WTC11 (cell line): ENCODE data around the gene SLC30A3. TPM values are rescaled to one million over a fixed set of nuclear protein-coding genes. Genes with fewer than 3 reads are reported as not detected.

ENCODE experiments used
- ATAC-seq: fragments of 200-7000 bp; cut with Tn5 transposase; 2 replicates; pipeline ENCODE4 v1.10.0; 2021; ENCODE audit warnings: mild to moderate bottlenecking, moderate library complexity
- CTCF ChIA-PET: fragments of 300-600 bp; sonication (Branson Sonifier 250); formaldehyde crosslinking; loops from one replicate; lab custom pipeline; 2021; ENCODE audit warnings: antibody characterized with exemption; lab: Charles Lee
- POLR2A ChIA-PET: fragments of 350-600 bp; sonication (Branson Sonifier 250); formaldehyde crosslinking; loops from one replicate; lab custom pipeline; 2021; ENCODE audit warnings: antibody characterized with exemption; lab: Charles Lee
- DNase-seq: peaks from one replicate; pipeline ENCODE4 v3.0.0; 2021; ENCODE audit warnings: low spot score
- H3K27ac Mint-ChIP-seq: 2 replicates; pipeline ENCODE4 v1.8.0; 2021; ENCODE audit warnings: mixed read lengths
- H3K27me3 Mint-ChIP-seq: 2 replicates; pipeline ENCODE4 v1.8.0; 2021; ENCODE audit warnings: low read depth, mild to moderate bottlenecking, moderate library complexity, mixed read lengths
- H3K36me3 Mint-ChIP-seq: 2 replicates; pipeline ENCODE4 v1.8.0; 2021; ENCODE audit warnings: mixed read lengths
- H3K4me1 Mint-ChIP-seq: 2 replicates; pipeline ENCODE4 v1.8.0; 2022; ENCODE audit warnings: mixed read lengths
- H3K4me3 Mint-ChIP-seq: 2 replicates; pipeline ENCODE4 v1.8.0; 2021; ENCODE audit warnings: mild to moderate bottlenecking, moderate library complexity, mixed read lengths
- H3K9me3 Mint-ChIP-seq: 2 replicates; pipeline ENCODE4 v1.8.0; 2021; ENCODE audit warnings: mixed read lengths
- ARID4B ChIP-seq: sonication (generic); formaldehyde crosslinking; IDR thresholded peaks from 2 replicates; pipeline ENCODE4 v1.8.0; 2023; ENCODE audit warnings: missing genetic modification reagents, mild to moderate bottlenecking, borderline replicate concordance
- CREB1 ChIP-seq: sonication (generic); formaldehyde crosslinking; IDR thresholded peaks from 2 replicates; pipeline ENCODE4 v1.8.0; 2023; ENCODE audit warnings: mild to moderate bottlenecking, missing genetic modification reagents
- ELF4 ChIP-seq: sonication (generic); formaldehyde crosslinking; IDR thresholded peaks from 2 replicates; pipeline ENCODE4 v1.8.1; 2022; ENCODE audit warnings: low read depth, mild to moderate bottlenecking, moderate library complexity, missing genetic modification reagents
- MAX ChIP-seq: sonication (generic); formaldehyde crosslinking; IDR thresholded peaks from 2 replicates; pipeline ENCODE4 v1.8.0; 2022; ENCODE audit warnings: mild to moderate bottlenecking, missing genetic modification reagents
- MYBL2 ChIP-seq: sonication (generic); formaldehyde crosslinking; IDR thresholded peaks from 2 replicates; pipeline ENCODE4 v1.8.1; 2023; ENCODE audit warnings: mild to moderate bottlenecking, moderate library complexity, missing genetic modification reagents
- NFE2L1 ChIP-seq: sonication (generic); formaldehyde crosslinking; IDR thresholded peaks from 2 replicates; pipeline ENCODE4 v1.8.1; 2023; ENCODE audit warnings: missing genetic modification reagents
- NFYB ChIP-seq: sonication (generic); formaldehyde crosslinking; conservative IDR thresholded peaks from 2 replicates; pipeline ENCODE4 v1.8.0; 2022; ENCODE audit warnings: low read depth, missing genetic modification reagents
- NR2C2 ChIP-seq: sonication (generic); formaldehyde crosslinking; IDR thresholded peaks from 2 replicates; pipeline ENCODE4 v1.8.0; 2022; ENCODE audit warnings: mild to moderate bottlenecking, missing genetic modification reagents
- PRRX2 ChIP-seq: fragments of 250-450 bp; sonication (Bioruptor Pico); IDR thresholded peaks from 2 replicates; pipeline ENCODE4 v1.8.0; 2021; ENCODE audit warnings: mild to moderate bottlenecking
- RELA ChIP-seq: sonication (generic); formaldehyde crosslinking; IDR thresholded peaks from 2 replicates; pipeline ENCODE4 v1.8.1; 2022; ENCODE audit warnings: missing genetic modification reagents, mild to moderate bottlenecking, borderline replicate concordance
- TP53 ChIP-seq: sonication (generic); formaldehyde crosslinking; IDR thresholded peaks from 2 replicates; pipeline ENCODE4 v1.8.1; 2023; ENCODE audit warnings: mild to moderate bottlenecking, missing genetic modification reagents
- ZNF232 ChIP-seq: sonication (generic); formaldehyde crosslinking; IDR thresholded peaks from 2 replicates; pipeline ENCODE4 v1.8.0; 2022; ENCODE audit warnings: mild to moderate bottlenecking, missing genetic modification reagents
- ZNF281 ChIP-seq: sonication (generic); formaldehyde crosslinking; IDR thresholded peaks from 2 replicates; pipeline ENCODE4 v1.8.0; 2023; ENCODE audit warnings: mild to moderate bottlenecking, missing genetic modification reagents
- total RNA-seq: library from RNA; stranded (reverse); gene quantifications from 3 replicates; pipeline ENCODE4 v1.2.3, GENCODE V29; 2021
- TF ChIP-seq, protein P1 (sequence below): sonication (generic); formaldehyde crosslinking; IDR thresholded peaks from 2 replicates; pipeline ENCODE4 v1.8.1; 2023; ENCODE audit warnings: mild to moderate bottlenecking, moderate library complexity, missing genetic modification reagents
- TF ChIP-seq, protein P2 (sequence below): sonication (generic); formaldehyde crosslinking; IDR thresholded peaks from 2 replicates; pipeline ENCODE4 v1.8.1; 2022; ENCODE audit warnings: low read depth, missing genetic modification reagents, borderline replicate concordance
- TF ChIP-seq, protein P3 (sequence below): fragments of 250-450 bp; sonication (Bioruptor Pico); conservative IDR thresholded peaks from 2 replicates; pipeline ENCODE4 v1.9.0; 2021; ENCODE audit warnings: mild to moderate bottlenecking
- TF ChIP-seq, protein P4 (sequence below): sonication (generic); formaldehyde crosslinking; IDR thresholded peaks from 2 replicates; pipeline ENCODE4 v1.8.1; 2023; ENCODE audit warnings: mild to moderate bottlenecking, missing genetic modification reagents, moderate library complexity
- TF ChIP-seq, protein P5 (sequence below): sonication (generic); formaldehyde crosslinking; IDR thresholded peaks from 2 replicates; pipeline ENCODE4 v1.8.1; 2023; ENCODE audit warnings: mild to moderate bottlenecking, missing genetic modification reagents
- TF ChIP-seq, protein P6 (sequence below): fragments of 250-450 bp; sonication (Bioruptor Pico); IDR thresholded peaks from 2 replicates; pipeline ENCODE4 v2.1.2; 2022; ENCODE audit warnings: mild to moderate bottlenecking, moderate library complexity

The SLC30A3 gene
- total RNA-seq, 1 experiment from 2014 or later: 8.9 TPM

DNA sequence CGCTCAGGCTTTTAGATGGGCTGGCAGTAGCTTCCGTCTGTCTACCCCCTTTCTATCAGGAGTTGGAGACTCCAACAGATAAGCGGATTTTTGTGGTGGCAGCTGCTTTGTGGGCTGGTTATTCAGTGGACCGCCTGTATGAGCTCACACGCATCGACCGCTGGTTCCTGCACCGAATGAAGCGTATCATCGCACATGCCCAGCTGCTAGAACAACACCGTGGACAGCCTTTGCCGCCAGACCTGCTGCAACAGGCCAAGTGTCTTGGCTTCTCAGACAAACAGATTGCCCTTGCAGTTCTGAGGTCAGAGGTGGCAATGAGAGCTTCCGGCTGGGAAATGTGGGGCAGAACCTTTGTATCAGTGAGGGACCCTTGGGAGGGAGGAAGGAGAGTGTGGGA is 30.9 kb downstream of the SLC30A3 start:
- no peak overlapping the region for H3K4me3 Mint-ChIP-seq
- no peak for ATAC-seq
- TF ChIP-seq ARID4B (CRISPR knock-in tag) (no peak), NR2C2 (no peak), NFYB (no peak), MYBL2 (CRISPR knock-in tag) (no peak), ELF4 (CRISPR knock-in tag) (no peak), ZNF232 (no peak), MAX (CRISPR knock-in tag) (no peak), TP53 (CRISPR knock-in tag) (no peak)
- TF ChIP-seq, protein P1, sequence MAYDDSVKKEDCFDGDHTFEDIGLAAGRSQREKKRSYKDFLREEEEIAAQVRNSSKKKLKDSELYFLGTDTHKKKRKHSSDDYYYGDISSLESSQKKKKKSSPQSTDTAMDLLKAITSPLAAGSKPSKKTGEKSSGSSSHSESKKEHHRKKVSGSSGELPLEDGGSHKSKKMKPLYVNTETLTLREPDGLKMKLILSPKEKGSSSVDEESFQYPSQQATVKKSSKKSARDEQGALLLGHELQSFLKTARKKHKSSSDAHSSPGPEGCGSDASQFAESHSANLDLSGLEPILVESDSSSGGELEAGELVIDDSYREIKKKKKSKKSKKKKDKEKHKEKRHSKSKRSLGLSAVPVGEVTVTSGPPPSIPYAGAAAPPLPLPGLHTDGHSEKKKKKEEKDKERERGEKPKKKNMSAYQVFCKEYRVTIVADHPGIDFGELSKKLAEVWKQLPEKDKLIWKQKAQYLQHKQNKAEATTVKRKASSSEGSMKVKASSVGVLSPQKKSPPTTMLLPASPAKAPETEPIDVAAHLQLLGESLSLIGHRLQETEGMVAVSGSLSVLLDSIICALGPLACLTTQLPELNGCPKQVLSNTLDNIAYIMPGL (CRISPR knock-in tag): no peak
- TF ChIP-seq, protein P2, sequence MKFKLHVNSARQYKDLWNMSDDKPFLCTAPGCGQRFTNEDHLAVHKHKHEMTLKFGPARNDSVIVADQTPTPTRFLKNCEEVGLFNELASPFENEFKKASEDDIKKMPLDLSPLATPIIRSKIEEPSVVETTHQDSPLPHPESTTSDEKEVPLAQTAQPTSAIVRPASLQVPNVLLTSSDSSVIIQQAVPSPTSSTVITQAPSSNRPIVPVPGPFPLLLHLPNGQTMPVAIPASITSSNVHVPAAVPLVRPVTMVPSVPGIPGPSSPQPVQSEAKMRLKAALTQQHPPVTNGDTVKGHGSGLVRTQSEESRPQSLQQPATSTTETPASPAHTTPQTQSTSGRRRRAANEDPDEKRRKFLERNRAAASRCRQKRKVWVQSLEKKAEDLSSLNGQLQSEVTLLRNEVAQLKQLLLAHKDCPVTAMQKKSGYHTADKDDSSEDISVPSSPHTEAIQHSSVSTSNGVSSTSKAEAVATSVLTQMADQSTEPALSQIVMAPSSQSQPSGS (CRISPR knock-in tag): no peak
- TF ChIP-seq, protein P3, sequence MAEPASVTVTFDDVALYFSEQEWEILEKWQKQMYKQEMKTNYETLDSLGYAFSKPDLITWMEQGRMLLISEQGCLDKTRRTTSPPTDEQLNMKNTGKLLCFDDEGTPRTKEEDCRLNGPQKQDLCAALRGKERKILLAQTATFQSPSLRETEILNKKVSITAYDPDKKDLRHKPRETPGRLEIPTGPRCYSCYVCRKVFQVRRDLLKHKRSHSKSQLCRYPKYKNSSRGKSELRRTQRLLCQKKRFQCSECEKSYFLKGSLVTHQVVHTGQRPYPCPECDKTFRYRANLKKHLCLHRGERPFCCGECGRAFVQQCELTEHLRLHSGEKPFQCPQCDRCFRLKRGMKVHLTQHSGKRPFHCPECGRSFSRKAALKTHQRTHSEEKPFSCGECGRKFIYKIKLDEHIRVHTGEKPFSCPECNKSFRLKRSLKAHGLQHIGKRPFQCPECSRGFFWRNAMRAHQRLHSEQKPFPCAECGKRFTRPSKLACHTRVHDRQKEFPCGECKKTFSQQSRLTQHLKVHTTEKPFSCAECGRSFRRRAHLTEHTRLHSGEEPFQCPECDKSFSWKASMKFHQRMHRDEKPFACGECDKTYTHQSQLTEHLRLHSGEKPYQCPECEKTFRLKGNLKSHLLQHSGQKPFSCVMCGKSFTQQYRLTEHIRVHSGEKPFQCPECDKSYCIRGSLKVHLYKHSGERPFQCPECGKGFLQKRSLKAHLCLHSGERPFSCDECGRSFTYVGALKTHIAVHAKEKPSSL: no peak
- TF ChIP-seq, protein P4, sequence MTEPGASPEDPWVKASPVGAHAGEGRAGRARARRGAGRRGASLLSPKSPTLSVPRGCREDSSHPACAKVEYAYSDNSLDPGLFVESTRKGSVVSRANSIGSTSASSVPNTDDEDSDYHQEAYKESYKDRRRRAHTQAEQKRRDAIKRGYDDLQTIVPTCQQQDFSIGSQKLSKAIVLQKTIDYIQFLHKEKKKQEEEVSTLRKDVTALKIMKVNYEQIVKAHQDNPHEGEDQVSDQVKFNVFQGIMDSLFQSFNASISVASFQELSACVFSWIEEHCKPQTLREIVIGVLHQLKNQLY (CRISPR knock-in tag): no peak
- TF ChIP-seq, protein P5, sequence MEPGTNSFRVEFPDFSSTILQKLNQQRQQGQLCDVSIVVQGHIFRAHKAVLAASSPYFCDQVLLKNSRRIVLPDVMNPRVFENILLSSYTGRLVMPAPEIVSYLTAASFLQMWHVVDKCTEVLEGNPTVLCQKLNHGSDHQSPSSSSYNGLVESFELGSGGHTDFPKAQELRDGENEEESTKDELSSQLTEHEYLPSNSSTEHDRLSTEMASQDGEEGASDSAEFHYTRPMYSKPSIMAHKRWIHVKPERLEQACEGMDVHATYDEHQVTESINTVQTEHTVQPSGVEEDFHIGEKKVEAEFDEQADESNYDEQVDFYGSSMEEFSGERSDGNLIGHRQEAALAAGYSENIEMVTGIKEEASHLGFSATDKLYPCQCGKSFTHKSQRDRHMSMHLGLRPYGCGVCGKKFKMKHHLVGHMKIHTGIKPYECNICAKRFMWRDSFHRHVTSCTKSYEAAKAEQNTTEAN (CRISPR knock-in tag): no peak
- no peaks in the 10 kb centered on the region for H3K27me3 Mint-ChIP-seq
- H3K9me3 Mint-ChIP-seq: no peaks in the 10 kb centered on the region
- ChIA-PET POLR2A (no interaction called here), CTCF (no interaction called here)
- DNase-seq: no peak
- peaks cover 86% of the 10 kb centered on the region for H3K36me3 Mint-ChIP-seq
- H3K4me1 Mint-ChIP-seq: no peaks in the 10 kb centered on the region
- H3K27ac Mint-ChIP-seq: no peak overlapping the region

GRCh38 chr2:27227501-27227900 is 35.3 kb downstream of the SLC30A3 start:
- DNase-seq (no peak), ATAC-seq (no peak)
- Mint-ChIP-seq H3K9me3 (no peaks in the 10 kb centered on the region), H3K4me1 (no peaks in the 10 kb centered on the region), H3K36me3 (peaks cover 83% of the 10 kb centered on the region), H3K27ac (no peak overlapping the region), H3K27me3 (no peaks in the 10 kb centered on the region), H3K4me3 (no peak overlapping the region)
- ChIA-PET CTCF (no interaction called here), POLR2A (no interaction called here)
- TF ChIP-seq RELA: no peak
- no peak for TF ChIP-seq PRRX2
- TF ChIP-seq, protein P6, sequence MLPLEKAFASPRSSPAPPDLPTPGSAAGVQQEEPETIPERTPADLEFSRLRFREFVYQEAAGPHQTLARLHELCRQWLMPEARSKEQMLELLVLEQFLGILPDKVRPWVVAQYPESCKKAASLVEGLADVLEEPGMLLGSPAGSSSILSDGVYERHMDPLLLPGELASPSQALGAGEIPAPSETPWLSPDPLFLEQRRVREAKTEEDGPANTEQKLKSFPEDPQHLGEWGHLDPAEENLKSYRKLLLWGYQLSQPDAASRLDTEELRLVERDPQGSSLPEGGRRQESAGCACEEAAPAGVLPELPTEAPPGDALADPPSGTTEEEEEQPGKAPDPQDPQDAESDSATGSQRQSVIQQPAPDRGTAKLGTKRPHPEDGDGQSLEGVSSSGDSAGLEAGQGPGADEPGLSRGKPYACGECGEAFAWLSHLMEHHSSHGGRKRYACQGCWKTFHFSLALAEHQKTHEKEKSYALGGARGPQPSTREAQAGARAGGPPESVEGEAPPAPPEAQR (CRISPR knock-in tag): no peak
- no peak for TF ChIP-seq NFE2L1
- TF ChIP-seq ZNF281 (CRISPR knock-in tag): no peak
- TF ChIP-seq CREB1: no peak
